ENCODE measurements around the gene ADAMTS2. TPM values are rescaled to one million over a fixed set of nuclear protein-coding genes. Genes with fewer than 3 reads are reported as not detected.
"Not testable (repeated sequence)": the region's sequence is repeated elsewhere in the genome, so short reads cannot be mapped to it uniquely, and the experiment has no call there.

ADAMTS2 gene
- total RNA-seq, 4 donors from 2014 or later: 39.5 to 61.9 (median 56.4) TPM

DNA sequence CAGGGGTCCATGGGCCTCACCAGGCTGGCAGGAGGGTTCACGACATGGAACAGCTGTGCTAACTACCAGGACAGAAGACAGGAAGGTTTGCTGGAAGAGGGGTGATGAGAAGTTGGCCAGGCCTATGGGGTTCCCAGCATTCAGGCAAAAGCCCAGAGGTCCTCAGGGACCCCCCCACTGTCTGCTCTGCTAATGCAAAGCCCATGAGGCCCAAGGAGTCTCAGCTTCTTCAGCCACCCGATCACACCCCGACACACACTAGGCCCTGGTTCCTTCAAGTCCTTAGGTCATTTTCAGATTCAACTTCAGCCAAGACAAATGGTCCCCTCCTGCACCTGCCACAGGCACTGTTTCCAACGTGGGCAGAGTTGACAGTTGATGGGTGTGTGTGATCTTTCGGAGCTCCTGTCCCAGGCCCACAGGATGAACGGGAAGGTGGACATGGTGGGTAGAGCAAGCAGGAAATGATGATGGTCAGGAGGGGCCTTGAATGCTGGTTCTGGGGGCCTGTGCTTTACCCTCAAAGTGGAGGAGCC lies 20.4 kb downstream of the ADAMTS2 start:
- DNase-seq (ENCODE audit: low spot score) (no peak), ATAC-seq (ENCODE audit: low FRiP score) (no peak)
- TF ChIP-seq, protein P1, sequence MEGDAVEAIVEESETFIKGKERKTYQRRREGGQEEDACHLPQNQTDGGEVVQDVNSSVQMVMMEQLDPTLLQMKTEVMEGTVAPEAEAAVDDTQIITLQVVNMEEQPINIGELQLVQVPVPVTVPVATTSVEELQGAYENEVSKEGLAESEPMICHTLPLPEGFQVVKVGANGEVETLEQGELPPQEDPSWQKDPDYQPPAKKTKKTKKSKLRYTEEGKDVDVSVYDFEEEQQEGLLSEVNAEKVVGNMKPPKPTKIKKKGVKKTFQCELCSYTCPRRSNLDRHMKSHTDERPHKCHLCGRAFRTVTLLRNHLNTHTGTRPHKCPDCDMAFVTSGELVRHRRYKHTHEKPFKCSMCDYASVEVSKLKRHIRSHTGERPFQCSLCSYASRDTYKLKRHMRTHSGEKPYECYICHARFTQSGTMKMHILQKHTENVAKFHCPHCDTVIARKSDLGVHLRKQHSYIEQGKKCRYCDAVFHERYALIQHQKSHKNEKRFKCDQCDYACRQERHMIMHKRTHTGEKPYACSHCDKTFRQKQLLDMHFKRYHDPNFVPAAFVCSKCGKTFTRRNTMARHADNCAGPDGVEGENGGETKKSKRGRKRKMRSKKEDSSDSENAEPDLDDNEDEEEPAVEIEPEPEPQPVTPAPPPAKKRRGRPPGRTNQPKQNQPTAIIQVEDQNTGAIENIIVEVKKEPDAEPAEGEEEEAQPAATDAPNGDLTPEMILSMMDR (IDR thresholded peaks at IDR 0.05): no peak

DNA sequence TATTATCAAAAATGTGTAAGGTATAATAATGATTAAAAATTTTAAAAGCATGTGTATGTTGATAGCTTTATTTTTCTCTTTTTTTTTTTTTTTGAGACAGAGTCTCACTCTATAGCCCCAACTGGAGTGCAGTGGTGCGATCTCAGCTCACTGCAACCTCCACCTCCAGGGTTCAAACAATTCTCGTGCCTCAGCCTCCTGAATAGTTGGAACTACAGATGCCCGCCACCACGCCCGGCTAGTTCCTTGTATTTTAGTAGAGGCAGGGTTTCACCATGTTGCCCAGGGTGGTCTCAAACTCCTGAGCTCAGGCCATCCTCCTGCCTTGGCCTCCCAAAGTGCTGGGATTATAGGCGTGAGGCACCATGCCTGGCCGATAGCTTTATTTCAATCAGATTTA lies 20.9 kb downstream of the ADAMTS2 start:
- not testable (repeated sequence) for ATAC-seq (ENCODE audit: low FRiP score); DNase-seq (ENCODE audit: low spot score)

DNA sequence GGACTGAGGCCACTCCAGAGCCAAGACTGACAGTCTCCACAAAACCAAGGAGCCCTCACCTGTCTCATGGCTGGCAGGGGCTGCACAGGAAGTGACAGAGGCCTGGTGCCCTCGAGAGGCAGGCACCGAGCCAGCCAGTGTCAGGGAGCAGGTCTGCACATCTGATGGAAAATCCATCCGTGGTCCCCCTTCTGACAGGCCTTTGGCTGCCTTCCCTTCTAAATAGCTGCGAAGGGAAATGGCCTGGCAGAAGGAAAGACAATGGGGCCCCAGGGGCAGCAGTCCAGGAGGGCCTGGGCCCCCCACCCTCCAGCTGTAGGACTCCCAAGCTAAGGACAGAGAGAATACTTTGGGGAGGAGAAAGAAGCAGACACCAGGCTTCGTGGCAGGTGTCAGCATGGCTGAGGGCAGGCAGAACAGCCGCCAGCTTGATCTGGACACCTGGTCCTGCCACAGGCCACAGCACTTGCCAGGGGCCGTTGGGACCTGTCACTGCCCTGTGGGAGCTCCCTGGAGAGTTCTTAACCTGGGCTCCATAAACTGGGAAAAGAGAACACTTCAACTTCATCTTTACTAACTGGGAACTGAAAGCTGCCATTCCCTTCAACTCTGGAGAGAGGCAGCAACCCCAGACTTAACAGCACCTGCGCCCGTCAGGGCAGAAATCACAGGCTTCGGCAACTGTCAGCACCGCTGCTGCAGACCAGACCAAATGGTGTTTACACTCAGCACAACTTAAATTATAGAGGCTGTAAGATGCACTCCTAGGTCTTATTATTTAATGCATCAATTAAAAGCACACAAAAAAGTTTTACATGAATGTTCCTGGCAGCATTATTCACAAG lies 22.0 kb downstream of the ADAMTS2 start:
- DNase-seq (ENCODE audit: low spot score) (no peak), ATAC-seq (ENCODE audit: low FRiP score) (no peak)
- TF ChIP-seq, protein P1 (IDR thresholded peaks at IDR 0.05): no peak

DNA sequence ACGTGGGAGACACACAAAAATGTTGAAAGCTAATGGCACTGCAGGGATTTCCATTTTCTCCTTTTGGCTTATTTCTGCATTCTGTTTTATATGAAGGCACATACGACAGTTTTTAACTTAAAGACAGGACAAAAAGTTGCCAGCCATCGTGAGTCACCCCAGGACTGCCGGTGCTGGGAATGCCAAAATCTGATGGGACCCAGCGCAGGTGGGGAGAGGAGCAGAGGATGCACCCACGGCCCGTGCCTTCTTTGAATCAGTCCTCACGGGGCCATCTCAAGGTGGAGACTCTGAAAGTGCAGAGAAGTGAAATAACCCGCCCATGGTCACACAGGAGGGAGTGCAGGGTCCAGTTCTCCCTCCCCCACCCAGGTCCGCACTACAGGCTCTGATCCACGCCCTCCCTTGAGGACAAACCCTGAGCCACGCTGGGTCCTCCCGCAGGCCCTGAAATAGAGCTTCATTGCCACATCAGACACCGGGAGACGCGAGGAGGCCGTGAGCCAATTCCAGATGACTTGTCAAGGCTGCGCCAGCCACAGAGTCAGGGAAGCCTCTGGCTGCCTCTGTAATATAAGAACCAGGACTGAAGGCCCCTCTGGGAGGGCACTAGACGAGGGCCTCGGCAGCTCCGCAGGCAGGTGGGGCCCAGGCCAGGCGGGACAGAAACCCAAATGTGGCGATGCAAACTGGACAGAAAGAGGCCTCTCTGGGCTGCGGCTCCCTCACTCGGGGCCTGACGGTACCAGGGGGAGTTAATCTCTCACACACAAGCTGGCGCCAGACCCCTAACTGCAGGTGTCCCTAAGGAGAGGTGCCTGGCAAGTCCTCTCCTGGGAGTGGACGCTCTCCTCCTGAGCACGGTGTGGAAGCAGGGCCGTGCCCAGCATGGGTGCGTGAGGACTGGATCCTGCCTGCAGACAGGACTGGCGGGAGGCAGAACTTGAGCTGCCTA lies 22.9 kb downstream of the ADAMTS2 start:
- DNase-seq (ENCODE audit: low spot score) (no peak), ATAC-seq (ENCODE audit: low FRiP score) (no peak)
- TF ChIP-seq, protein P1 (IDR thresholded peaks at IDR 0.05): no peak

DNA sequence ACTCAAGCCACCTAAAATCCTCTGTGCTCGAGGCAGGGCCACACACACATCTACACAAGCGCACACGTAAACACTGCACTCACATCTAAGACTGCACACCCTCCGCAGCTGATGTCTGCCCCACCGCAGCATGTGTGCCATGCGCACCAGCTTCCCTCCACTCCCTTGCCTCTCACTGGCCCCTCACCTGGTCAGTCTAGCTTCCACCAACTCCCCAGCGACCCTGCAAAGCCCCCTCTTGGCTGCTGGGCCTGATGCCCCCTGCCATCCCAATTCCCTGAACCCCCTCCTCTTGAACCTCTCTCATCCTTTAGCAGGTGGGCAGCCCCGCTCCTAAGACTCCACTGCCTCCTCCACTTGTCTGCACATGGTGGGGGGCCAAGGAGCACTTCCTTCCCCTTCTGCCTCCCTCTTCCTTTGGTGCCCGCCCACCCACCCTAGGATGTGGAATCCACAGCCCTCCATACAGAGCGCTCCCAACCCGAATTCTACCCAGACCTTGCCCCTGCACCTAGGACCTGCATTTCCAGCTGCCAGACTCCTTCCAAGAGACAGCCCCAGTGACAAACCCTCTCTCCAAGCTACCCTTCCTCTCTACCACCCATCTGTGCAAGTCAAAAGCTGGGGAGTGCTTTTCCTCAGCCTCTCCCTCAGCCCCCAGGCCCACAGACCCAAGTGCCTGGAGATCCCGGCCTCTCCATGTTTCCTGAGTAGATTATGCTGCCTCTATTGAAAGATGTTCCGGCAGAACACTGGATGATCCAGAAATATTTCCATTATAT lies 23.9 kb downstream of the ADAMTS2 start:
- TF ChIP-seq, protein P1 (IDR thresholded peaks at IDR 0.05): no peak
- no peak for ATAC-seq (ENCODE audit: low FRiP score)
- DNase-seq (ENCODE audit: low spot score): no peak

DNA sequence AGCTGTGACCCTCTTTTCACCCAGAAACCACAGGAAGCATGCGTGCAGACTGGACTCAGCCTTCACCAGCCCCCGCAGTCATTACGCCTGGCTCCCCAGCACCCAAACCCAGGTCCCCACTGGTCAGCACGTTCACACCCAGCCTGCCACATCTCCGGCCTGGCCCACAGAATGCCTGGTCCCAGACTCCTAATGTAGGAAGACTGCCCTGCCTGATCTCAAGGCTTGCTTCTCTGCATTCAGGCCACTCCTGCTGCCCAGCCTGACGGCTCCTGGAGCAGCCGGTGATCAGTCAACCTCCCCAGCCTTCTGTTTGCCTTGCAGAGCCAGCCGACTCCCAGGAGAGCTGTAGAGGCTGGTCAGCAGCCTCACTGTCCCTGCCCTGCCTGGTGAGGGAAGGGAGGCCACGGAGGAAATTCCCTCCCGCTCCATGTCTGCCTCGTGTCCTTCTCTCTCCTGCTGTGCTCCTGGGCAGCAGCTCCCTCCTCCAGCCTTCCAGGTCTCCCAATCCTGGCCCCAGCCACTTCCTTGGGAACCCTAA lies 25.4 kb downstream of the ADAMTS2 start:
- TF ChIP-seq, protein P1 (IDR thresholded peaks at IDR 0.05): no peak

More for the DNA sequence above, 25.4 kb downstream of the ADAMTS2 start:
- DNase-seq (ENCODE audit: low spot score) (no peak), ATAC-seq (ENCODE audit: low FRiP score) (no peak)
